MM.1S (cell line): ENCODE measurements around the gene ARHGAP23.

Source experiments
- DNase-seq: peaks from one replicate; pipeline ENCODE4 v3.0.0-alpha.2; 2015
- H2AFZ ChIP-seq: fragments of 300-600 bp; sonication (generic); 2 replicates; pipeline ENCODE4 v1.6.0; 2016; ENCODE audit warnings: antibody characterized with exemption, low read length
- H3F3A ChIP-seq: fragments of 300-600 bp; sonication (generic); 2 replicates; pipeline ENCODE4 v1.6.1; 2016; ENCODE audit warnings: mild to moderate bottlenecking, antibody characterized with exemption, low read length, moderate library complexity, mixed read lengths; ENCODE audit not compliant: insufficient read depth
- H3K27ac ChIP-seq: fragments of 300-600 bp; sonication (generic); 2 replicates; pipeline ENCODE4 v1.5.1; 2016; ENCODE audit warnings: mild to moderate bottlenecking, low read length
- H3K27me3 ChIP-seq: fragments of 300-600 bp; sonication (generic); replicated peaks from 2 replicates; pipeline ENCODE4 v1.6.0; 2016; ENCODE audit warnings: low read length; ENCODE audit not compliant: insufficient read depth
- H3K36me3 ChIP-seq: fragments of 300-600 bp; sonication (generic); replicated peaks from 2 replicates; pipeline ENCODE4 v1.6.1; 2016; ENCODE audit warnings: mild to moderate bottlenecking, low read length, mixed read lengths; ENCODE audit not compliant: insufficient read depth
- H3K4me1 ChIP-seq: fragments of 300-600 bp; sonication (generic); 2 replicates; pipeline ENCODE4 v1.6.1; 2016; ENCODE audit warnings: low read length, mixed read lengths
- H3K4me2 ChIP-seq: fragments of 300-600 bp; sonication (generic); 2 replicates; pipeline ENCODE4 v1.6.0; 2016; ENCODE audit warnings: low read depth, low read length
- H3K4me3 ChIP-seq: fragments of 300-600 bp; sonication (generic); 2 replicates; pipeline ENCODE4 v1.5.1; 2016; ENCODE audit warnings: low read length, mixed read lengths
- H3K79me2 ChIP-seq: fragments of 300-600 bp; sonication (generic); 2 replicates; pipeline ENCODE4 v1.6.1; 2016; ENCODE audit warnings: mixed run types, low read length, mixed read lengths
- H3K9ac ChIP-seq: fragments of 300-600 bp; sonication (generic); 2 replicates; pipeline ENCODE4 v1.6.1; 2016; ENCODE audit warnings: low read length, mixed read lengths
- H3K9me2 ChIP-seq: fragments of 300-600 bp; sonication (generic); replicated peaks from 2 replicates; pipeline ENCODE4 v1.6.1; 2016; ENCODE audit warnings: mild to moderate bottlenecking, low read length, mixed read lengths; ENCODE audit not compliant: insufficient read depth
- H3K9me3 ChIP-seq: fragments of 300-600 bp; sonication (generic); replicated peaks from 2 replicates; pipeline ENCODE4 v1.6.1; 2016; ENCODE audit warnings: mild to moderate bottlenecking, low read length, mixed read lengths; ENCODE audit not compliant: insufficient read depth
- H4K20me1 ChIP-seq: fragments of 300-600 bp; sonication (generic); 2 replicates; pipeline ENCODE4 v1.6.1; 2016; ENCODE audit warnings: mild to moderate bottlenecking, low read length, moderate library complexity, mixed read lengths; ENCODE audit not compliant: insufficient read depth
- CTCF ChIP-seq: fragments of 300-600 bp; sonication (generic); IDR thresholded peaks from 2 replicates; pipeline ENCODE4 v1.5.1; 2016; ENCODE audit warnings: antibody characterized with exemption, low read length, mixed read lengths
- EZH2 ChIP-seq: fragments of 300-600 bp; sonication (generic); optimal IDR thresholded peaks from 2 replicates; pipeline ENCODE3; 2017; ENCODE audit warnings: low read depth, mild to moderate bottlenecking, antibody characterized with exemption, low read length, mixed read lengths
- EZH2phosphoT487 ChIP-seq: fragments of 300-600 bp; sonication (generic); IDR thresholded peaks from 2 replicates; pipeline ENCODE4 v1.6.1; 2018; ENCODE audit warnings: antibody characterized with exemption, low read length

The ARHGAP23 gene

GRCh38 chr17:38557396-38557795 is 129.1 kb downstream of the ARHGAP23 start:
- H2AFZ ChIP-seq = peak overlapping the region; percentile 87
- peaks cover 22% of the 10 kb centered on the region for H3K27me3 ChIP-seq
- H3K4me3 ChIP-seq = peak overlapping the region; percentile 71; the same call in 1 of the 2 replicates
- H3F3A ChIP-seq = peaks cover 10% of the 10 kb centered on the region; the same call in 1 of the 2 replicates
- H3K27ac ChIP-seq = no peak overlapping the region
- no peak overlapping the region; the same call in 1 of the 2 replicates for H3K9ac ChIP-seq
- no peaks in the 10 kb centered on the region for H3K9me2 ChIP-seq
- H3K36me3 ChIP-seq = no peaks in the 10 kb centered on the region
- peak overlapping the region; percentile 92 for H3K4me2 ChIP-seq
- H4K20me1 ChIP-seq = no peaks in the 10 kb centered on the region
- no peaks in the 10 kb centered on the region for H3K79me2 ChIP-seq
- no peaks in the 10 kb centered on the region for H3K9me3 ChIP-seq
- H3K4me1 ChIP-seq = peaks cover 13% of the 10 kb centered on the region
- no peak for DNase-seq
- no peak for TF ChIP-seq CTCF
- TF ChIP-seq EZH2phosphoT487 = no peak
- no peak for TF ChIP-seq EZH2

- no peak overlapping the region for H3K27ac ChIP-seq
- no peaks in the 10 kb centered on the region for H3K9me3 ChIP-seq
- no peaks in the 10 kb centered on the region for H3K36me3 ChIP-seq
- peaks cover 10% of the 10 kb centered on the region; the same call in 1 of the 2 replicates for H3F3A ChIP-seq
- no peaks in the 10 kb centered on the region for H3K9me2 ChIP-seq
- no peaks in the 10 kb centered on the region for H4K20me1 ChIP-seq
- peak overlapping the region; percentile 13; the same call in 1 of the 2 replicates for H3K9ac ChIP-seq
- peak overlapping the region; percentile 71 for H3K4me3 ChIP-seq
- H3K4me1 ChIP-seq = peaks cover 13% of the 10 kb centered on the region
- DNase-seq = peak; percentile 94
- no peaks in the 10 kb centered on the region for H3K79me2 ChIP-seq
- H3K4me2 ChIP-seq = peak overlapping the region; percentile 92
- TF ChIP-seq EZH2 (no peak), EZH2phosphoT487 (no peak), CTCF (peak; percentile 89)
- H2AFZ ChIP-seq = peak overlapping the region; percentile 87
- H3K27me3 ChIP-seq = peaks cover 29% of the 10 kb centered on the region
Observed at GRCh38 chr17:38557836-38558727, 129.8 kb downstream of the ARHGAP23 start.

GRCh38 chr17:38558728-38559050 is 130.4 kb downstream of the ARHGAP23 start:
- no peaks in the 10 kb centered on the region for H3K9me3 ChIP-seq
- DNase-seq = no peak
- H4K20me1 ChIP-seq = no peaks in the 10 kb centered on the region
- peak overlapping the region; percentile 4; the same call in 1 of the 2 replicates for H3K9ac ChIP-seq
- no peaks in the 10 kb centered on the region for H3K36me3 ChIP-seq
- H3K4me3 ChIP-seq = peak overlapping the region; percentile 71
- peaks cover 35% of the 10 kb centered on the region for H3K27me3 ChIP-seq
- no peak overlapping the region for H3K27ac ChIP-seq
- no peak for TF ChIP-seq EZH2phosphoT487
- no peak for TF ChIP-seq CTCF
- no peak for TF ChIP-seq EZH2
- H3F3A ChIP-seq = peaks cover 10% of the 10 kb centered on the region; the same call in 1 of the 2 replicates
- H3K4me2 ChIP-seq = peak overlapping the region; percentile 92
- no peaks in the 10 kb centered on the region for H3K79me2 ChIP-seq
- H3K4me1 ChIP-seq = peaks cover 13% of the 10 kb centered on the region
- no peaks in the 10 kb centered on the region for H3K9me2 ChIP-seq
- peak overlapping the region; percentile 80 for H2AFZ ChIP-seq
